Neuronal stem cell (in vitro differentiated cells): ENCODE results near the gene TTC16.

Experiments used
- DNase-seq: peaks from one replicate; pipeline ENCODE4 v3.0.0-alpha.2; 2013; ENCODE audit warnings: low spot score
- H2AFZ ChIP-seq: one replicate; pipeline ENCODE4 v1.6.1; 2013; ENCODE audit warnings: mild to moderate bottlenecking, low read length, inconsistent platforms
- H2AK5ac ChIP-seq: 2 replicates; pipeline ENCODE4 v1.6.1; 2013; ENCODE audit warnings: low read depth, mild to moderate bottlenecking, inconsistent platforms, low read length, moderate library complexity, mixed read lengths
- H2BK120ac ChIP-seq: 2 replicates; pipeline ENCODE4 v1.6.1; 2013; ENCODE audit warnings: low read depth, mild to moderate bottlenecking, inconsistent platforms, low read length, moderate library complexity, mixed read lengths
- H2BK12ac ChIP-seq: one replicate; pipeline ENCODE4 v1.6.1; 2013; ENCODE audit warnings: low read length, inconsistent platforms
- H2BK15ac ChIP-seq: 2 replicates; pipeline ENCODE4 v1.6.1; 2013; ENCODE audit warnings: mild to moderate bottlenecking, low read length, inconsistent platforms, mixed read lengths
- H2BK5ac ChIP-seq: one replicate; pipeline ENCODE4 v1.6.1; 2013; ENCODE audit warnings: inconsistent platforms, mild to moderate bottlenecking, low read length, moderate library complexity
- H3K14ac ChIP-seq: one replicate; pipeline ENCODE4 v1.6.1; 2013; ENCODE audit warnings: low read length, inconsistent platforms
- H3K18ac ChIP-seq: 2 replicates; pipeline ENCODE4 v1.6.1; 2013; ENCODE audit warnings: low read length, inconsistent platforms
- H3K23ac ChIP-seq: 2 replicates; pipeline ENCODE4 v1.6.1; 2013; ENCODE audit warnings: low read depth, mild to moderate bottlenecking, mixed read lengths, low read length, inconsistent platforms; ENCODE audit not compliant: poor library complexity
- H3K27ac ChIP-seq: replicated peaks from 3 replicates; pipeline ENCODE4 v1.5.1; 2013; ENCODE audit warnings: low read length, inconsistent platforms
- H3K27me3 ChIP-seq, 3 experiments: 2 replicates each; pipeline ENCODE4 v1.6.1; 2013; ENCODE audit warnings: low read length in 3 of 3, mild to moderate bottlenecking in 2 of 3, inconsistent platforms in 1 of 3, low read depth in 1 of 3, mixed read lengths in 1 of 3, moderate library complexity in 1 of 3; ENCODE audit not compliant: control insufficient read depth in 3 of 3, insufficient read depth in 3 of 3
- H3K36me3 ChIP-seq, 2 donors: replicated peaks in 1 of 2; 2 replicates each; pipeline ENCODE4 v1.6.1; 2013; ENCODE audit warnings: low read length in 2 of 2; ENCODE audit not compliant: control insufficient read depth in 2 of 2, insufficient read depth in 2 of 2
- H3K4ac ChIP-seq: 2 replicates; pipeline ENCODE4 v1.6.1; 2013; ENCODE audit warnings: inconsistent platforms, mild to moderate bottlenecking, low read length, moderate library complexity
- H3K4me1 ChIP-seq, 2 donors: 1 replicate in 1 of 2; 2 replicates in 1 of 2; pipeline ENCODE4 v1.6.1; 2013; ENCODE audit warnings: low read length in 2 of 2, low read depth in 1 of 2; ENCODE audit not compliant: control insufficient read depth in 2 of 2, insufficient read depth in 1 of 2
- H3K4me2 ChIP-seq: one replicate; pipeline ENCODE4 v1.6.1; 2013; ENCODE audit warnings: mild to moderate bottlenecking, low read length, inconsistent platforms; ENCODE audit not compliant: insufficient read depth, poor library complexity, severe bottlenecking
- H3K4me3 ChIP-seq, 2 donors: 2 replicates each; pipeline ENCODE4 v1.5.1; 2013; ENCODE audit warnings: low read length in 2 of 2, mild to moderate bottlenecking in 2 of 2, inconsistent platforms in 1 of 2, moderate library complexity in 1 of 2
- H3K79me1 ChIP-seq: one replicate; pipeline ENCODE4 v1.6.1; 2013; ENCODE audit warnings: low read depth, mild to moderate bottlenecking, inconsistent platforms, low read length, moderate library complexity
- H3K9ac ChIP-seq: one replicate; pipeline ENCODE4 v1.6.1; 2013; ENCODE audit warnings: mild to moderate bottlenecking, low read depth, low read length, inconsistent platforms; ENCODE audit not compliant: poor library complexity
- H3K9me3 ChIP-seq, 2 donors: replicated peaks in 1 of 2; 2 replicates each; pipeline versions ENCODE3 to v1.6.1; 2013; ENCODE audit warnings: low read length in 2 of 2, mild to moderate bottlenecking in 2 of 2, inconsistent platforms in 1 of 2, low read depth in 1 of 2, mixed read lengths in 1 of 2, moderate library complexity in 1 of 2; ENCODE audit not compliant: control insufficient read depth in 2 of 2, insufficient read depth in 1 of 2
- H4K8ac ChIP-seq: one replicate; pipeline ENCODE4 v1.6.1; 2013; ENCODE audit warnings: low read depth, mild to moderate bottlenecking, inconsistent platforms, low read length, moderate library complexity
- H4K91ac ChIP-seq: one replicate; pipeline ENCODE4 v1.6.1; 2013; ENCODE audit warnings: low read length, low read depth, mild to moderate bottlenecking, inconsistent platforms; ENCODE audit not compliant: poor library complexity
- WGBS, 2 donors: extraction: QIAGEN DNeasy Blood & Tissue Kit; methylation state at CpG; one replicate each; pipeline ENCODE4 v1.1.7; 2013; ENCODE audit warnings: missing lambda C conversion rate in 2 of 2, mixed read lengths in 1 of 2; ENCODE audit not compliant: insufficient read length in 2 of 2, insufficient replicate concordance in 1 of 2; ENCODE audit errors: extremely low coverage in 2 of 2; 5-methylcytosine and 5-hydroxymethylcytosine counted together

The TTC16 gene

GRCh38 chr9:127693697-127694096 is 22.2 kb upstream of the TTC16 start:
- Histone ChIP-seq H3K79me1 (no peaks in the 10 kb centered on the region), H4K91ac (no peak overlapping the region), H3K9me3 (peaks cover 4 to 6% of the 10 kb centered on the region in 2 donors), H3K23ac (no peak overlapping the region), H2AK5ac (no peak overlapping the region), H2BK15ac (no peak overlapping the region), H2BK12ac (no peak overlapping the region), H3K27ac (no peak overlapping the region), H3K14ac (no peak overlapping the region), H3K36me3 (peaks cover 15 to 28% of the 10 kb centered on the region in 2 donors), H3K9ac (no peak overlapping the region), H3K18ac (no peak overlapping the region), H4K8ac (no peak overlapping the region), H3K4me3 (no peak overlapping the region), H3K4ac (no peak overlapping the region), H3K4me2 (no peak overlapping the region), H2AFZ (no peak overlapping the region), H3K27me3 (no peaks in the 10 kb centered on the region), H2BK120ac (no peak overlapping the region), H2BK5ac (no peak overlapping the region), H3K4me1 (no peaks in the 10 kb centered on the region)
- no CpG with 5 or more reads among the region's 4 CpGs for WGBS, 2 donors
- no peak for DNase-seq

GRCh38 chr9:127694890-127695720 is 20.8 kb upstream of the TTC16 start:
- H2BK12ac ChIP-seq: no peak overlapping the region
- H2BK15ac ChIP-seq: no peak overlapping the region
- H2BK120ac ChIP-seq: no peak overlapping the region
- no peak overlapping the region for H3K4me3 ChIP-seq
- no CpG with 5 or more reads among the region's 9 CpGs for WGBS, 2 donors
- no peaks in the 10 kb centered on the region for H3K27me3 ChIP-seq
- H3K14ac ChIP-seq: no peak overlapping the region
- H3K18ac ChIP-seq: no peak overlapping the region
- no peak overlapping the region for H2AK5ac ChIP-seq
- H3K4me2 ChIP-seq: no peak overlapping the region
- H3K9me3 ChIP-seq: no peaks in the 10 kb centered on the region
- peaks cover 0 to 2% of the 10 kb centered on the region in 2 donors for H3K4me1 ChIP-seq
- DNase-seq: no peak
- H3K23ac ChIP-seq: no peak overlapping the region
- H2AFZ ChIP-seq: no peak overlapping the region
- H3K79me1 ChIP-seq: no peaks in the 10 kb centered on the region
- H4K91ac ChIP-seq: no peak overlapping the region
- no peak overlapping the region for H3K9ac ChIP-seq
- no peak overlapping the region for H3K27ac ChIP-seq
- no peak overlapping the region for H3K4ac ChIP-seq
- H3K36me3 ChIP-seq: peaks cover 13 to 16% of the 10 kb centered on the region in 2 donors
- H4K8ac ChIP-seq: no peak overlapping the region
- H2BK5ac ChIP-seq: no peak overlapping the region

GRCh38 chr9:127697575-127697974 is 18.3 kb upstream of the TTC16 start:
- H3K9ac ChIP-seq: no peak overlapping the region
- DNase-seq: no peak
- WGBS, 2 donors: no CpG with 5 or more reads among the region's 5 CpGs
- no peaks in the 10 kb centered on the region for H3K79me1 ChIP-seq
- no peak overlapping the region for H2BK12ac ChIP-seq
- no peak overlapping the region for H3K18ac ChIP-seq
- H3K4ac ChIP-seq: no peak overlapping the region
- no peak overlapping the region for H3K14ac ChIP-seq
- no peak overlapping the region for H3K23ac ChIP-seq
- H3K4me3 ChIP-seq: no peak overlapping the region
- H2AFZ ChIP-seq: no peak overlapping the region
- H3K27me3 ChIP-seq: no peaks in the 10 kb centered on the region
- no peak overlapping the region for H2AK5ac ChIP-seq
- no peak overlapping the region for H3K27ac ChIP-seq
- no peak overlapping the region for H3K4me2 ChIP-seq
- H2BK5ac ChIP-seq: no peak overlapping the region
- H2BK15ac ChIP-seq: no peak overlapping the region
- H4K8ac ChIP-seq: no peak overlapping the region
- H2BK120ac ChIP-seq: no peak overlapping the region
- H4K91ac ChIP-seq: no peak overlapping the region
- peaks cover 0 to 3% of the 10 kb centered on the region in 2 donors for H3K36me3 ChIP-seq
- no peaks in the 10 kb centered on the region for H3K9me3 ChIP-seq
- H3K4me1 ChIP-seq: peaks cover 0 to 2% of the 10 kb centered on the region in 2 donors

GRCh38 chr9:127698386-127698785 is 17.5 kb upstream of the TTC16 start:
- Histone ChIP-seq H4K91ac (no peak overlapping the region), H2BK5ac (no peak overlapping the region), H3K4ac (no peak overlapping the region), H2BK120ac (no peak overlapping the region), H3K79me1 (no peaks in the 10 kb centered on the region), H3K4me1 (peaks cover 0 to 2% of the 10 kb centered on the region in 2 donors), H2BK15ac (no peak overlapping the region), H3K18ac (no peak overlapping the region), H3K36me3 (no peaks in the 10 kb centered on the region), H3K27me3 (no peaks in the 10 kb centered on the region), H2AK5ac (no peak overlapping the region), H3K23ac (no peak overlapping the region), H3K27ac (no peak overlapping the region), H3K4me2 (no peak overlapping the region), H3K9me3 (no peaks in the 10 kb centered on the region), H2AFZ (no peak overlapping the region), H2BK12ac (no peak overlapping the region), H3K4me3 (no peak overlapping the region), H3K9ac (no peak overlapping the region), H3K14ac (no peak overlapping the region), H4K8ac (no peak overlapping the region)
- WGBS, 2 donors: no CpG with 5 or more reads among the region's 5 CpGs
- no peak for DNase-seq
